T-helper 2 cell treated with Interferon-gamma antibody and Interleukin-4, amounts not matched to agents 100 ng/mL and 5 ng/mL, for 36 hours (primary cell): ENCODE results near the gene PTPN13. TPM values are rescaled to one million over a fixed set of nuclear protein-coding genes. Genes with fewer than 3 reads are reported as not detected.
"Not testable (repeated sequence)": the region's sequence is repeated elsewhere in the genome, so short reads cannot be mapped to it uniquely, and the experiment has no call there.

Experiments used
- intact Hi-C: fragments of 100-400 bp; cut with micrococcal nuclease; formaldehyde crosslinking; loops from one replicate; pipeline ENCODE4 v1.15.1; 2023
- total RNA-seq: library from RNA; stranded (reverse); gene quantifications from 2 replicates; pipeline ENCODE4 v1.2.3, GENCODE V29; 2022

Gene PTPN13
- total RNA-seq, 1 donor from 2014 or later: 0.34 TPM

GRCh38 chr4:86631166-86631565 is 37.1 kb downstream of the PTPN13 start:
- intact Hi-C loops: no loop called here

GRCh38 chr4:86633854-86634253 is 39.7 kb downstream of the PTPN13 start:
- intact Hi-C loops: no loop called here

- intact Hi-C loops: no loop called here
Measured at GRCh38 chr4:86640469-86640868, 46.4 kb downstream of the PTPN13 start.

GRCh38 chr4:86641516-86642090 is 47.5 kb downstream of the PTPN13 start:
- intact Hi-C loops: no loop called here

- intact Hi-C loops: no loop called here
Measured at GRCh38 chr4:86644892-86645291, 50.8 kb downstream of the PTPN13 start.

- intact Hi-C loops: no loop called here
Measured at GRCh38 chr4:86652332-86652932, 58.3 kb downstream of the PTPN13 start.

GRCh38 chr4:86653237-86653865 is 59.2 kb downstream of the PTPN13 start:
- intact Hi-C loops: loop anchor here (1.0 kb wide), 1 partner anchor 242 kb away; no protein-coding TSS in a partner anchor

GRCh38 chr4:86656781-86657180 is 62.7 kb downstream of the PTPN13 start:
- intact Hi-C loops: not testable (repeated sequence)

GRCh38 chr4:86657382-86657781 is 63.3 kb downstream of the PTPN13 start:
- intact Hi-C loops: no loop called here

- intact Hi-C loops: no loop called here
Measured at GRCh38 chr4:86657910-86658309, 63.8 kb downstream of the PTPN13 start.

GRCh38 chr4:86660401-86660800 is 66.3 kb downstream of the PTPN13 start:
- intact Hi-C loops: no loop called here

- intact Hi-C loops: no loop called here
Measured at GRCh38 chr4:86661006-86661405, 66.9 kb downstream of the PTPN13 start.

- intact Hi-C loops: no loop called here
Measured at GRCh38 chr4:86661418-86661817, 67.3 kb downstream of the PTPN13 start.

GRCh38 chr4:86664959-86665358 is 70.8 kb downstream of the PTPN13 start:
- intact Hi-C loops: no loop called here

GRCh38 chr4:86670298-86670697 is 76.2 kb downstream of the PTPN13 start:
- intact Hi-C loops: no loop called here

GRCh38 chr4:86670756-86671155 is 76.6 kb downstream of the PTPN13 start:
- intact Hi-C loops: no loop called here

GRCh38 chr4:86675548-86675947 is 81.4 kb downstream of the PTPN13 start:
- intact Hi-C loops: no loop called here

GRCh38 chr4:86678796-86679195 is 84.7 kb downstream of the PTPN13 start:
- intact Hi-C loops: no loop called here

- intact Hi-C loops: no loop called here
Measured at GRCh38 chr4:86679441-86679840, 85.3 kb downstream of the PTPN13 start.

- intact Hi-C loops: no loop called here
Measured at GRCh38 chr4:86683167-86683566, 89.1 kb downstream of the PTPN13 start.

GRCh38 chr4:86683983-86684382 is 89.9 kb downstream of the PTPN13 start:
- intact Hi-C loops: no loop called here

- intact Hi-C loops: no loop called here
Measured at GRCh38 chr4:86685401-86685800, 91.3 kb downstream of the PTPN13 start.

GRCh38 chr4:86686741-86687140 is 92.6 kb downstream of the PTPN13 start:
- intact Hi-C loops: no loop called here
